Neural progenitor cell (in vitro differentiated cells): ENCODE measurements around the gene SERP2.

Experiments used
- EZH2 ChIP-seq: fragments of 200-600 bp; sonication (generic); IDR thresholded peaks from 2 replicates; pipeline ENCODE4 v1.6.1; 2017; ENCODE audit warnings: antibody characterized with exemption, mild to moderate bottlenecking, moderate library complexity
- TF ChIP-seq, protein P1 (sequence below): fragments of 200-600 bp; sonication (generic); IDR thresholded peaks from 2 replicates; pipeline ENCODE4 v1.5.1; 2017; ENCODE audit warnings: antibody characterized with exemption, mild to moderate bottlenecking

DNA sequence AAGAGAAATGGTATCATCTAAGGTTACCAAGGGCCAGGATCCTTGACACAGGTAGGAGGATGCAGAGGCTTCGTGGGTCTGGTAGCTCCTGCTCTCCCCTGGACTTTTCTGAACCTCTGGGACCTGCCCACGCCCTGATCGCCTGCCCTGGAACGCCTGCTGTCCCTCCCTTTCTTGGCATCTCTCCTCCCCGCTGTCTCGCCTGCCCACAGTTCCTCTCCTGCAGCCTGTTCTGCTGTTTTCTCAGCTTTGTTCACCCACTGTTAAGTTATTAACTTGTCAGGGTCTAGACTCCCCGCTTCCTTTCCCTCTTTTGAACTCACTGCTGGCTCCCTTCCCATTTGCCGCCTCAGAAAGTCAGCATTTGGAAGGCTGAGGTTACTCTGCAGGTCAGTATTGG, 19.8 kb downstream of the SERP2 start:
- TF ChIP-seq, protein P1, sequence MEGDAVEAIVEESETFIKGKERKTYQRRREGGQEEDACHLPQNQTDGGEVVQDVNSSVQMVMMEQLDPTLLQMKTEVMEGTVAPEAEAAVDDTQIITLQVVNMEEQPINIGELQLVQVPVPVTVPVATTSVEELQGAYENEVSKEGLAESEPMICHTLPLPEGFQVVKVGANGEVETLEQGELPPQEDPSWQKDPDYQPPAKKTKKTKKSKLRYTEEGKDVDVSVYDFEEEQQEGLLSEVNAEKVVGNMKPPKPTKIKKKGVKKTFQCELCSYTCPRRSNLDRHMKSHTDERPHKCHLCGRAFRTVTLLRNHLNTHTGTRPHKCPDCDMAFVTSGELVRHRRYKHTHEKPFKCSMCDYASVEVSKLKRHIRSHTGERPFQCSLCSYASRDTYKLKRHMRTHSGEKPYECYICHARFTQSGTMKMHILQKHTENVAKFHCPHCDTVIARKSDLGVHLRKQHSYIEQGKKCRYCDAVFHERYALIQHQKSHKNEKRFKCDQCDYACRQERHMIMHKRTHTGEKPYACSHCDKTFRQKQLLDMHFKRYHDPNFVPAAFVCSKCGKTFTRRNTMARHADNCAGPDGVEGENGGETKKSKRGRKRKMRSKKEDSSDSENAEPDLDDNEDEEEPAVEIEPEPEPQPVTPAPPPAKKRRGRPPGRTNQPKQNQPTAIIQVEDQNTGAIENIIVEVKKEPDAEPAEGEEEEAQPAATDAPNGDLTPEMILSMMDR: no peak
- no peak for TF ChIP-seq EZH2
